GM18873 (cell line): ENCODE measurements around the gene TBXAS1.
A peak's percentile ranks its signal among the peaks of the same experiment; 100 is the strongest.
"Not testable (repeated sequence)": the region's sequence is repeated elsewhere in the genome, so short reads cannot be mapped to it uniquely, and the experiment has no call there.

Source experiments
- ATAC-seq: cut with Tn5 transposase; IDR thresholded peaks from one replicate; pipeline ENCODE4 v1.9.1; 2021; ENCODE audit warnings: mild to moderate bottlenecking, moderate library complexity, moderate number of reproducible peaks; ENCODE audit not compliant: unreplicated experiment, low FRiP score

Gene TBXAS1

DNA sequence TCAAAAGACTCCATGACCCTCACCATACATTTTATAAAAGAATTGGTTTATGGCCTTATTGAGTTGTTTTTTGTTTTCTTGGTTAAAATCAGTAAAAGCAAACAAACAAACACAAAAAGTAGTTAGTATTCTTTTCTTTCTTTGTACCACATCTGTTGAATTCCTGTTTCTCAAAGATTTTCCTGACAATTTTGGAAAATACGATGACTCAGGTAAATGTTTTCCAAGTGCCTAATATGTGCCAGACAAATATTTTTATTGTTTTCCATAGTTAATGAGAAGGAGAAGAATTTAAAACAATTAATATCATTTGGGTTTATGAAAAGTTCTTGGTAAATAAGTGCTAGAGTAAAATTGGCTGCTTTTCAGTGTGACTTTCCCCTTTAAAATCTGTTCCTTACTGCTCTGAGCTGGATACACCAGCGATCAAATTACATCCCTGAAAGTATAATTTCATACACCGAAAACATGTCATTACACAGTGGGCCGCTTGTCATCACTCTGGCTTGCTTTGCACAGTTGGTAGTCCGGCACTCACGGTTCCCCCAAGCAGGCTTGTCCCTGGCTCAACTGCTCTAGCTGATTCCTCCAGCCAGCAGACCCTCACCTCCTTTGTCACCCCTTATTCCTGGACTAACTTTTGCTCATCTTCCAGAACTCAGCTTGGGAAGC, 80.5 kb downstream of the TBXAS1 start:
- no peak for ATAC-seq

DNA sequence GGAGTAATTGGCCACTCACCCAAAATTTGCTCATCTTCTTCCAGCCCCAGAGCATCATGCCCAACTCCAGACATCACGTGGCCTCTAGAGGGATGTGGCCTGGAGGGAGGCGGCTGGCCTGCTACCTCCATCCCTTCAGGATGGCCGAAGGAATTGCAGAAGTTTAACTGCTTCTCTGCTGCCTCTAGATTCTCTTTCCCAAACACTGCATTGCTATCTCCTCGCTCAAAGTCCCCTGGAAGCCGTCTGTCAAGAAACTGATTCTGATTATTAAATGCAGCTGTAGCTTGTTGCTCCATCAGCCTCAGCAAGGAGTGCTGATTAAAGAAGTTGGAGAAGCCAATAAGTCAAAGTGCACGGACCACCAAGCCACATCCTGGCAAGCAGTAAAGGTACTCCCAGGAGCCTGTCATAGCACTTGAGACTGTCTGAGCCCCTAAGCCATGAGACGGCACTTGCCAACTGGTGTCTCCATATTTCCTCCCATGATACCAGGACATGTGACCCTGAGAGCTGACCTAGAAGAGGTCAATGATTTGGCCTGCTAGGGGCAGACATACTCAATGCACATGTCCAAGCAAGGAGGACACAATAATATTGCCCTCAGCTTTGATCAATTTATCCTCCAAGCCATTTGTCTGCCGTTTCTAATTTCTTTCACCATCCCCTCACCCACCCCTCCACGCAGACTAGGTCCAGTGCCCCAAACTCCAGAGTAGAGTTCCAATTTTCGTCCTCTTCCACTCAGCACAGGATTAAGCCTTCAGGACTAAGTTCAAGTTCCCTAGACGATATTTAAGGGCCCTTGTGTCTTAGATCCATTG, 84.2 kb downstream of the TBXAS1 start:
- no peak for ATAC-seq

DNA sequence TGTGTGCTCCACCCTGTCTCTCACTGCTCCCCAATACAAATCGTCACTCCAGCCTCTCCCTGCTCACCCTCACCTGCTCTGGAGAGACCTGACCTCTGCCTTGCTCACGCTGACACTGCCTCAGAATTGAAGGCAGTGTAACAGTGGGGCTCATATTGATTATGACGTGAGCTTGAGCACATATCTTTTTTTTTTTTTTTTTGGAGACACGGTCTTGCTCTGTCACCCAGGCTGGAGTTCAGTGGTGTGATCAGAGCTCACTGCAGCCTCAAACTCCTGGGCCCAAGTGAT, 84.7 kb downstream of the TBXAS1 start:
- no peak for ATAC-seq

DNA sequence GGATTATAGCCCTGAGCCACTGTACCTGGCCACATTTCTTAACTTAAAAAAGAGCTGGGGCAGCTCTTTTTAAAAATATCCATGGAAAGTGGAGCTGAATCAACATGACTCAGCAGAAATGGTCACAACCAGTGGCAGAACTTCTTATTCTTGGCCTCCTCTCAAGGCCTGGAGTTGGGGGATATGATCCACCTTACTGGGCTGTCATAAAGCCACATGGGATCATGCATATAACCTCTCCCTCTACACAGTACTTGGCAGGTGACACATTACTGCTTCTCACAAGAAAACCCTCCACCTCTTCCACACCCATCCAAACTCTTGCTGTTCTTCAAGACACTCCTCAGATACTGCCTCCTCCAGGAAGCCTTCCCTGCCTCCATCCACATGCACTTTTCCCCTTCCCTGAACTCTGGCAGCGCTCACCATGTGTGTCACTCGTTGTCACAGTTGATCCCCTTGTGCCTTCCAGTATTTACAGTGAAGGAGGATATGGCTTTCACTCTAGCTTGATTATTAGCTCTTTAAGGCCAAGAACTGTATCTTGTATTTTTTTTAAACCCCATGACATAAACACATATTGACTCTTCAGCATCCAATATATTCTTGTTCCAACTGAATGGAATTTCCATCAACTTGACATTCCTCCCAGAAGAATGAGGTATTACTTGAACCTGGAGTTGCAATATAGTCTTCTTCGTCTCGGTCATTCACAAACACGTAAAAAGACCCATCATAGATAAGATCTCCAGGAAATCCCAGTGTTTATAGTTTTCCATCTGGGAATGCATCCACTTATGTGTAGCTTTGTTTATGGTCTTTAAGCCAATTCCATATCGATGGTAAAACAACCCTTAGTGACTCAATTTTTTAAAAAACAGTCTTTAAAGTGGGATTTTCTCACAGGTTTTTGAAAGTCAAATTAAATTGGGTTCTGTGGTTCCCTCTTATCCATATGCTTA, 85.5 kb downstream of the TBXAS1 start:
- ATAC-seq: no peak

DNA sequence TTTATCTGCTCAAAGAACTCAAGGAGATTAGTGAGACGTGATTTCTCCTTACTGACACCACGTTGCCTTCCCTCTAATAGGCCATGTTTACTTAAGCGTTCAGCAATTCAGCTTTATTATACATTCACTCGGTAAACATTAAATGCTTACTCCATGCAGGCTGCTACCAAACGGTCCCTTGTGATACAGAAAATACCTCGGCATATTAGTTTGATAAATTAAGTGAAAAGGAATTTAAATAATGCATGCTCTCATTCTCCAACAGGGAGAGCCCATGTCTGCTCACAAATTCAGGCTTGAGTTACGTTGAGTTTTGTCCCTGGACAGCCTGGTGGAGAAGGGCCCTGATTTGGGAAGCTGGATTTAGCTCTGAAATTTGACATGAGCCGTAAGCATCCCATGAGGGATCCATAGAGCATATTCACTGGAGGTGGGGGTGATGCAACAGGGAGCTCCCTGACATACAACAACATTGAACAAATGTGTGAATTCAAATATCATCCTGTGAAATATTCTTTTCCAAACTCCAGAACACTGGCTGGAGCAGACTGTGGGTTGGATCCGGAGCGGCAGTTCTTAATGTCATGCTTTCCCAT, 86.3 kb downstream of the TBXAS1 start:
- no peak for ATAC-seq

DNA sequence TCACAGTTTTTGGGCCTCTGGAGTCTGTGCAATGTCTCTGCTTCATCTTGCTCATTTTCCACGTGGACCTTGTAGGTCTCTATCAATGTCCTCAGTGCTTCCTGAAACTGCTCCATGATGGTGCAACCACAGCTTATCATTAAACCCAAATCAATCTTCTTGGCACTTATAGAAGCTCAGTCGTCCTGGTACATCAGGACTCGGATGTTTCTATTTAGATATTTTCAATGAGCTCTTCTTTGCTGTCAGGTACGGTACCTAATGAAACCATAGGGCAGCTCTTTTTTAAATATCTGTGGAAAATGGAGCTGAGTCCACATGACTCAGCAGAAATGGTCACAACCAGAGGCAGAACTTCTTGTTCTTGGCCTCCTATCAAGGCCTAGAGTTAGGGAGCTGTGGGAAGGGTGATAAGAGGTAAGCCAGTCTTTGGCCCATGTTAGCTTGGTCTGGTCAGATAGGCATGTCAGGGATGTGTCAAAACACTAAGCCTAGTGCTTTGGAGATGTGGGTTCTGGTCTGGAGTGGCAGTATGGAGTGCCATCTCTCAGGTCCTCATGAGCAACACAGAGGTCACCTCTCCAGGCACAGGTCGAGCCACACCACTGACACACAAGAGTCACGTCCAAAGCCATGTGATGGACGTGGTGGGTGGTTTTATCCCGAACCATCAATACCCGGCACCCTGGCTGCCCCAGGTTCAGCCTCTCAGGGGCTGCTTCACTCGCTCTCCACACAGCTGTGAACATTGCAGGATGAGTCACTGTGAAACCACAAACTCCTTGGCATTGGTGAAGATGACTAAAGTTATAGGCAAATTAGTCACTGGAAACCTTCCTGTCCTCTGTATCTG, 87.0 kb downstream of the TBXAS1 start:
- ATAC-seq: peak; percentile 87

DNA sequence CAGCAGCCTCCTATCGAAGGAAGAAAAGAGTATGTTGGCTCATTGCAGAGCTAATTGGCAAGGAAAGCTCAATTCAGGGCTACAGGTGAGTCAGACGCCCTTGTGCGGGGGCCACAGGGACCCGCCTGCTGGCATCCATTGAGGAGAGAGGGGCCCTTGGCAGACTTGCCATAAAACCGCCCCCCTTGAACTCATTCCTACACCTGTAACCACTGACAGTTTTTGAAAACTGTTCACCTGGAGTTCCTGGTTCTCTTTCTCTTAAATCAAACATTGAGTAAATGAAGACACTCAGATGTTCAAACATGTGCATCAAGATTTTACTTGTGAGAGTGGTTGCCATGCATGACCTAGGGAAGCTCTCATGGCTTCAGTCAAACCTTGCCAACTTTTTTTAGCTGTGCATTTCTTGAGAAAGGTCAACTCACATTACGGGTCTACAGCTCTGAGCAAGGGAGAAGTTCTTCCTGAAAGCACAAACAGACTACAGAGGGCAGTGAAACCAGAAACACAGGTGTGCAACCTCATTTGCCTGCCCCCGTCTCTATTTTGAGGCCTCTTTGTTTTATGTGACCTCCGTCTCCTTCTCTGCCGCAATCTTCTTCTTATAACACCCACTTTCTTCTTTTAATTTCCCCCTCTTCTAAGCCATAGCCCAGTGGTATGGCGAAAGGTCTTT, 87.8 kb downstream of the TBXAS1 start:
- ATAC-seq: peak; percentile 57

DNA sequence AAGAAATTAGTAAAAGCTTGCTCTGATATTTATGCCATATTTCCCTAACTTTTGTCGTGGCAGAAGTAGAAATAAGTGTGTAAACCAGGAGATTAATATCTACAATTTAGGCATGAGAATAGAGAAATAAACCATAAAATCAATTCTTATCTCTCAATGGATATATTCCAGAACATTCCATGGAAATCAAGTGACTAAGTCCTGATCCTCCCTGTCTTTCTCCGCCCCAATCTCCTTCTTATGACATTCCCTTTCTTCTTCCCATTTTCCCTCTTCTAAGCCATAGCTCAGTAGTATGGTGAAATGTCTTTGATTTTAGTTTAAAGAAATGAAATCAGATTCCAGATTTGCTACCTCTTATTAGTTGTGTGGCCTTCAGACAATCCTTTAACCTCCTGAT, 88.8 kb downstream of the TBXAS1 start:
- ATAC-seq: no peak

DNA sequence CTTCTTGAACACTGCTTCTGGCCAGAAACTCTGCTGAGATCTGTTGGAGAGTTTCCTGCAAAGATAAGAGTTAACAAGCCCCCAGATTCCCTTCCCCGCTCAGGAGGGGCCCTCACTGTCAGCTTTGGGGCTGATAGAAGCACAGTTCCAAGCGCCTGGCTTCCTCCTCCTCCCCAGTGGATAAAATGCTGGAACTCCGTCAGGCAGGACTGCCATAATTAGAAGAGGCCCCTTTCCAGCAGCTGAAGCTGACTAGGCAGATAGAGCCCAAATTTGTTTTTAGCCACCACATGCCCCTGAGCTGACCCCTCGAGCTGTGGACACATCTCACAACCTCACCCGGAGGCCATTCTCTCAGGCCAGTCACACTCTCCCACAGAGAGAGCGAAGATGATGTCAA, 89.4 kb downstream of the TBXAS1 start:
- no peak for ATAC-seq

DNA sequence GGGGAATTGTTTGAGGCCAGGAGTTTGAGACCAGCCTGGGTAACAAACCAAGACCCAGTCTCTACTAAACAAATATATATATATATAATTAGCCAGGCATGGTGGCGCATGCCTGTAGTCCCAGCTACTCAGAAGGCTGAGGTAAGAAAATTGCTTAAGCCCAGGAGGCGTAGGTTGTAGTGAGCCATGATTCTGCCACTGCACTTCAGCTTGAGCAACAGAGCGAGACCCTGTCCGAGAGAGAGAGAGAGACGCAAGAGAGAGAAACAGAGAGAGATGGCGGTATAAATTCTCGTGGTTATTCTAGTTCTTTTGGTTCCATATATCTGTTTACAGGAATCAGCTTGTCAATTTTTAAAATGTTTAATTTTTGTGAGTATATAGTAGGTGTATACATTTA, 94.0 kb downstream of the TBXAS1 start:
- no peak for ATAC-seq

DNA sequence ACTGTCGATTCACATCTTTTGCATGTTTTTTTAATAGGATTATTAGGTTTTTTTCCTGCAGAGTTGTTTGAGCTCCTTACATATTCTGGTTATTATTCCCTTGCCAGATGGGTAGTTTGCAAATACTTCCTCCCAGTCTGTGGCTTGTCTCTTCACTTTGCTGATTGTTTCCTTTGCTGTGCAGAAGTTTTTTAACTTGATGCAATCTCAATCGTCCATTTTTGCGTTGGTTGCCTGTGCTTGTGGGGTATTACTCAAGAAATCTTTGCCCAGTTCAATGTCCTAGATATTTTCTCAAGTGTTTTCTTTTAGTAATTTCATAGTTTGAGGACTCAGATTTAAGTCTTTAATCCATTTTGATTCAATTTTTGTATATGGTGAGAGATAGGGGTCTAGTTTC, 95.4 kb downstream of the TBXAS1 start:
- ATAC-seq: no peak

DNA sequence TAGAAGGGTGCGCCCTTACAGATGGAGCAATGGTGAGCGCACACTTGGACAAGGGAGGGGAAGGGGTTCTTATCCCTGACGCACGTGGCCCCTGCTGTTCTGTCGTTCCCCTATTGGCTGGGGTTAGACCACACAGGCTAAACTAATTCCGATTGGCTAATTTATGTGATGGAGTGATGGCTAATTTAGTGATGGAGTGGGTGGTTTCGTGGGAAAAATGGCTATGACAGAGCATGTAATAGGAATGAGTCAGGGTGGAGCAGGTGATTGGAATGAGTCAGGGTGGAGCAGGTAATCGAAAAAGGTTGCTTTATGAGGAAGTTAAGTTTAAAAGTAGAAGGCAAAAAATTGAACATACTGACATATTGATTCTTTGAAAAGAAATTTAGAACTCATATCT, 100.2 kb downstream of the TBXAS1 start:
- ATAC-seq: not testable (repeated sequence)

DNA sequence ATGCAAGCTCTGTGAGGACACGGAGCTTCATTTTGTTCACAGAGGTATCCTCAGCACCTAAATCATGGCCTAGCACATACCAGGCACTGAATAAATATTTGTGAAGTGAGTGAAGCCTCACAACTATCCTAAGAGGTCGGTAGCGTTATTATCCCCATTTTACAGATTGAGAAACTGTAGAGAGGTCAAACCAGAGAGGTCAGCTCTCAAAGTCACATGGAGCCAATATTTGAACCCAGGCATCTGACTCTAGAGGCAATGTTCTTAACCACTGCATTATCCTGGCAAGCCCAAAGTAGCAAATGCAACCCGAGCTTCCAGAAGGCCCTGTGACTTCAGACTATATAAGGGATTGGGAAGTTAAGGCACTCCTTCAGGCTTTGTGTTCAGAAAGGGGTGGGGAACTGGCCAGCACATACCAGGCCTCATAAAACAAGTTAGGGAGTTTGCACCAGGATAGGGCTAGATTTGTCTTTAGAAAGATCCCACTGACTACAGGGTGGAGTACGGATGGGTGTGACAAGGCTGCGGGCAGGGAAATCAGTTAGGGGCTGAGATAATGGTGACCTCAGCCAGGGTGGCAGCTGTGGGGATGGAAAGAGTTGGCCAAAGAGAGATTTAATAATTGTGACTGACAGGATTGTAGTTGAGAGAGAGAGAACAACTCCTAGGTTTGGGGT, 101.4 kb downstream of the TBXAS1 start:
- no peak for ATAC-seq

DNA sequence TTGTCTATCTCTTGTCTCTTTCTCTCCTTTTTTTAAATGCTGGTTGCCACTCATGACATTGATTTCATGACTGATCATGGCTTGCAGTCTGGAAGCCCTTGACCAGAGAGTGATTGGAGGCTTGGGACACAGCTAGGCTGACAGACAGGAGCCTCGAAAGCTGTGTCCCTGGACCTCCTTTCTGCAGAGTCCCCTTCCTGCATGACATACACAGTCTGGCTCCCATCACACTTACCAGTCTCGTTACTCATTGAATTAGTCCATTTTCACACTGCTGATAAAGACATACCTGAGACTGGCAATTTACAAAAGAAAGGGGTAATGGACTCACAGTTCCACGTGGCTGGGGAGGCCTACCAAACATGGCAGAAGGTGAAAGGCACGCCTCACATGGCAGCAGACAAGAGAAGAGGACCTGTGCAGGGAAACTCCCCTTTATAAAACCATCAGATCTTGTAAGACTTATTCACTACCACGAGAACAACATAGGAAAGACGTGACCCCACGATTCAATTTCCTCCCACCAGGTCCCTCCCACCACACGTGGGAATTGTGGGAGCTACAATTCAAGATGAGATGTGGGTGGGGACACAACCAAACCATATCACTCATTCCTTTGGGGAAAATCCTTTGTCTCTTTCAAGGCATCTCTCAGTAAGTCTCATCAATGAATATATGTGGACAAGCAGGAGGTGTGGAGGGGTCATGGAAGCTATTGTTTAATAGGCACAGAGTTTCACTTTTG, 102.3 kb downstream of the TBXAS1 start:
- ATAC-seq: no peak

DNA sequence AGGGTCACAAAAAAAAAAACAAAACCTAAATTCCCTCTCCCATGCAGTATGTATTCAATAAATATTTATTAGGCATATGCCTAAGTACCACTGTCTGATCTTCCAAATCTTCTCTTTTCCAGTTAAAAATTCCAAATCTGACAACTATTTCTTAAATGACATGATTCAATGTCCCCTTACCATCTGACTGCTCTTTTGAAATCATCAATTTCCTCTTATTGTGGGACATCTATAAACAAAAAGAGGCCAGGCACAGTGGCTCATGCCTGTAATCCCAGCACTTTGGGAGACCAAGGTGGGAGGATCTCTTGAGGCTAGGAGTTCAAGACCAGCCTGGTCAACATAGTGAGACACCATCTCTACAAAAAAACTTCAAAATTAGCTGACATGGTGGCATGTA, 103.5 kb downstream of the TBXAS1 start:
- no peak for ATAC-seq

DNA sequence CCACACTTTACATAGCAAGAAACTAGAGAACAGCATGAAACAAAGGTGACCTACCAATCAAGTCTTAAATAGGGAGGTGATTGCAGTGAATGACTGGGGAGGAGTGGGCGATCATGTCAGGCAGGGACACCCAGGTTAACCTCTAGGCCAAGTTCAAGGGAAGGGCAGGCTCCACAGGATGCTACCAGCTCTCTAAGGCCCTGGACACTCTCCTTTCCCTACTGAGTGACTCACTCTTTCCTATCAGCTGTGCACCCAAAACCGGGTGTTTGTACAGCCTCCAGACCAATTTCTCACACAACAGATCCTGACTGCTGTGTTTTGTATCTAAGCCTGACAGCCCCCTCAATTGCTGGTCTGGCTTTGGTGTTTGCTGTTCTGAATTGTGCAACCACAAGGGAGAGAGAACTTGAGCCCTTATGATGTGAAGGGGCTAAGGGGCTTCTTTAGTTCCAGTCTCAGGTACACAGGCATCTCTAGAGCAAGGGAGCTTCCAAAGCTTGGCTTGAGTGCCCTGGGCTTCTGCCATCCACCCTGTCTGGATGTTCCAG, 107.8 kb downstream of the TBXAS1 start:
- no peak for ATAC-seq

DNA sequence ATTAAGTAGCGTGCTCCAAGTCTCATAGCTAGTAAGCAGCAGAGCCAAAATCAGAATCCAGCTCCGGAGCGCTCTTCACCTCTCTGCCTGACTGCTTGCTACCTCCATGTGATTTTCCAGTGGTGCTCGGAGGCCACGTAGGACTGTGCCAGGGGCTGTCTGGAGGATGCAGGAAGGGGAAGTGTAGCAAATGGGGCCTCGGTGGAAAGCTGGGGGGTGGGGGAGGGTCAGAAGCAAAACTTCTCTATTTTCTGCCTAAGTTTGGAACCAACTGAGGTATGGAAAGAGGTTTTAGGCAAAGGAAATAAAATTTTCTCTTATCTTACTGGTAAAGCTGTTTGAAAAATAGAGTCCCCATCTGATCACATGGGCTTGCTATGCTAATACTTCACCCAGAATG, 108.7 kb downstream of the TBXAS1 start:
- no peak for ATAC-seq

DNA sequence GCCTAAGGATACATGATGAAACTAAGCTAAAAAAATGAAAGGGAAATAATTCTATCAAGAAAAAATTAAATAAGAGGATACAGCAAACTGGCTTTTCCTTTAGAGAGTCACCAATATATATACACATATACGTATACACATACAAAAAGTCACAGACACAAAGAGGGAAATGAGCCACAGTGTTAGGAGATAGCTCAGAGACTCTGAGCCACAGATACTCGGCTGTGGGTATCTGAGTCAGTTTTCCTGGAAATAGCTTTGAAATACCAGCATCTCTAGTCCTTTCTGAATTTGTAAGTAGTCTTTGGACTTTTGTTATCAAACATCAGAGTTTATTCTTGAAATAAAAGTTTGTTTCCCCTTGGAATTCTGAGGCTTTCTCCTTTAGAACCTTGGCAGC, 111.8 kb downstream of the TBXAS1 start:
- no peak for ATAC-seq
